NCI-H187 treated with DMSO at 0.1 percent for 48 hours (cell line): ENCODE measurements around the gene DAG1.

Experiments used
- DNase-seq: peaks from one replicate; lab custom pipeline; 2025; lab: John Stamatoyannopoulos, UW

DAG1 gene

DNA sequence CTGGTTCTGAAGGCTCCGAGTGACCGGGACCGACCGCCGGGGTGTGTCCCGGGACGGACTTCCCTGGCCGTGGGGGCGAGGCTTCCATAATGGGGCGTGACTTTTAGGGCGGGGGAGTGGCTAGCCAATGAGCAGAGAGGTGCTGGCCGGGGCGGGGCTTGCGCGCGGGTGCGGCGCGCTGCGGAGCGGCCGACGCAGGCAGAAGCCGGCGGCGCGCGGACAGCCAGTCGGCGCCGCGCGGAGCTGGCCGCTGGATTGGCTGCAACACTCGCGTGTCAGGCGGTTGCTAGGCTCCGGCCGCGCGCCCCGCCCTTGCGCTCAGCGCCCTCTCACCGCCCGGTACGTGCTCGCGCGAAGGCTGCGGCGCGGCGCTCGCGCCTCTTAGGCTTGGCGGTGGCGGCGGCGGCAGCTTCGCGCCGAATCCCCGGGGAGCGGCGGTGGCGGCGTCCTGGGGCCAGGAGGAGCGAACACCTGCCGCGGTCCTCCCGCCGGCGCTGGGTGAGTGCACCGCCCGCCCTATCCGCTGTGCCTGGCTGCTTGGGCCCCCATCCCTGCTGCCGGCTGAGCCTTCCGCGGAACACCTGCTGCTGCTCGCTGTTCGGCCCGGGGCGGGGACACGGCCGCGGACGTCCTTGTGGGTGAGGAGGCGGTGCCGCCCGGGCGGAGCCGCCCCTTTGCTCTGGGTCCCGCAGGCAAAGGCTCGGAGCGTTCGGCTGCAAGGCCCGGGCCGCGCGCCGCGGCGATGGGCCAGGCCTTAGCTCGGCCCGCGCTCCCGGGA is at the start of gene DAG1:
Gene DAG1, plus strand, starts transcription at position 332 of the 778 bp plus-strand sequence. CDS start 40,268 bp downstream, outside the sequence.
- DNase-seq, result peak; percentile 43

DNA sequence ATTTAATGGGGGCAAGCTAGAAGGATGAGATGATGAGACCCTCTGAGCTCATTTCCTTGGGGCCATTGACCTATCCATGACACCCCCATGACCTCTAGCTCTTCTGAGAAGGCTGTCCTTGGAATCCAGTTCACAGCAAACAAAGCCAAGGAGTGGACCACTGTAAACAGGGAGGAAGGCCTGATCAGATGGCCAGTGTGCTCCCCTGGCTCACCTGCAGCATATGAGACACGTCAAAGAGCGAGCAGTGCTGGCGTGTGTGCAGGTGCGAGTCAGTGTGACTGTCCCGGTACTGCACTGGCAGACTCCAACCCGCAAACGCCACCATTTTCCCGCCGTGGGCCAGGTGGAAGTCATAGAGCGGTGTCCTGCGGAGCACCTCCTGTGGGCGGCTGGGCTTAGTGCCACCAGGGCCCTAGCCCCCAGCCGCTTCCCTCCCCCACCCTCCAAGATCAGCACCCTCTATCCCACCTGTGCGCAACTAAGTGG is 48.1 kb upstream of the DAG1 start:
- DNase-seq, result no peak

- DNase-seq, result no peak
Observed at GRCh38 chr3:49422379-49423248, 47.5 kb upstream of the DAG1 start, which contains the start of gene AMT. TSS of gene AMT (minus strand) at chr3:49422473. CDS start at chr3:49422450, 23 bp downstream.

- no peak for DNase-seq
Observed at GRCh38 chr3:49424816-49425215, 45.3 kb upstream of the DAG1 start.

DNA sequence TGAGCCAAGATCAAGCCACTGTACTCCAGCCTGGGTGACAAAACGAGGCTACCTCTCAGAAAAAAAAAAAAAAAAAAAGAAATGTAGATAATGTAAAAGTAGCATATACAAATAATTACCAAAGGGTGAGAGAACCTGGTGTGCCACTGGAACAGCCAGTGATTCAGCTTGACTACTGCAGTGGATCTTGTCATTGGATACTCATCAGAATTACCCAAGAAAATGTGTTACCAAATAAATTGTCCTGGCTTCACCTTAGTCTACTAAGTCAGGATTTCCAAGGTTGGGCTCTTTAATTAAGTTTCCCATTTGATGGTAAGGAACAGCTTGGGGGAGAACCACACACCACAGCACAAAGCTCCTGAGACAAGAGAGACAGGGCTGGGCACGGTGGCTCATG is 42.5 kb upstream of the DAG1 start:
- no peak for DNase-seq

- no peak for DNase-seq
Observed at GRCh38 chr3:49428752-49429080, 41.4 kb upstream of the DAG1 start.

DNA sequence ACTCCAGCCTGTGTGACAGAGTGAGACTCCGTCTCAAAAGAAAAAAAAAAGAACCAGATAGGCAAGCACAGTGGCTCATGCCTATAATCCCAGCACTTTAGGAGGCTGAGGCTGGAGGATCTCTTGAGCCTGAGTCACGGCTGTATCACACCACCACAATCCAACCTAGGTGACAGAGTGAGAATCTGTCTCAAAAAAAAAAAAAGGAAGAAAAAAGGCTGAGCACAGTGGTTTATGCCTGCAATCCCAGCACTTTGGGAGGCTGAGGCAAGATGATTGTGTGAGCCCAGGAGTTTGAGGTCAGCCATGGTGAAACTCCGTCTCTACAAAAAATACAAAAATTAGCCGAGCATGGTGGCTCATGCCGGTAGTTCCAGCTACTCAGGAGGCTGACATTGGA is 35.3 kb upstream of the DAG1 start:
- DNase-seq, result no peak

- no peak for DNase-seq
Observed at GRCh38 chr3:49445391-49445790, 24.7 kb upstream of the DAG1 start.

DNA sequence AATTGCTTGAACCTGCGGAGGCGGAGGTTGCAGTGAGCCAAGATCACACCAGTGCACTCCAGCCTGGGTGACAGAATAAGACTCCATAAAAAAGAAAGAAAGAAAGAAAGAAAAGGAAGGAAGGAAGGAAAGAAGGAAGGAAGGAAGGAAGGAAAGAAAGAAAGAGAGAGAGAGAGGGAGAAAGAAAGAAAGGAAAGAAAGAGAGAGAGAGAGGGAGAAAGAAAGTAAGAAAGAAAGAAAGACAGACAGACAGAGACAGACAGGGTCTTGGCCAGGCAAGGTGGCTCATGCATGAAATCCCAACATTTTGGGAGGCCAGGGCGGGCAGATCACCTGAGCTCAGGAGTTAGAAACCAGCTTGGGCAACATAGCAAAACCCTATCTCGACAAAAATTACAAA is 16.4 kb upstream of the DAG1 start:
- no peak for DNase-seq

GRCh38 chr3:49454458-49454857 is 15.6 kb upstream of the DAG1 start:
- DNase-seq, result no peak

DNA sequence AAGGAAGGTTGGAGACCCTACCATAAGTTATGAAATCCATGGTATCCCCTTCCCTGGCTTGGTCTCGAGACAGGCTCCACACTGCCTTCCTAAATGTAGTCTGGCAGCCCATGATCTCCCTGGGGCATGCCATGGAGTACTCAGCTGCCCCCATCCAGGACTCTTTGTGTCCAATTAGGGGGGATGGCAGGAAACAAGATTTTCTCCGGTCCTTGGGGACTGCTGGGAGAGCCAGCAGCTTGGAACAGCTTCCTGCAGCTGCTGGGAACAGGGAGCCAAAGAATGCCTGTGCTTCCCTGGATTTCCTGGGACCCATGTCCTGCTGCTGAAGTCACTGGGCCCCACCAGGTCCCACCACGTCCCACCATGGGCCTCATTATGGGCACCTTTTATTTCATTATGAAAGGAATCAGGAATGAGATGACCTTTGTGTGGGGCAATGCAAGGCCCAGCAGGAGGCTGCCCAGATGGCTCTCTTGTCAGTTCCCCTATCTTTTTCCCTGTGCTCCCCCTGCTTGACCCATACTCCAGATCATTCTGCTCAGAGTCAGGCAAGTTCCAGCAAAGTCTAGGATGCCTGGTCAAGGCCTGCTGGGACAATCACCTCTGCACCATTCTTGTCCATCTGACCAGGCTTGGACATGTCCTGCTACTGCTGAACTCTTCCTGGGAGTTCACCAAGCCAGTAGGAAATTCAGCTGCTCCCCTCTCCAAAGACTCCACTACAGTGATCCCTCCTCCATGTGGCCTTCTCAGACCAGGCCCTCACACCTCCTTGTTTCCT is 15.0 kb upstream of the DAG1 start:
- DNase-seq, result no peak

GRCh38 chr3:49456466-49456865 is 13.6 kb upstream of the DAG1 start:
- no peak for DNase-seq

- no peak for DNase-seq
Observed at GRCh38 chr3:49460188-49460890, 9.7 kb upstream of the DAG1 start.

GRCh38 chr3:49460956-49461355 is 9.1 kb upstream of the DAG1 start:
- no peak for DNase-seq

GRCh38 chr3:49461443-49462171 is 8.5 kb upstream of the DAG1 start:
- no peak for DNase-seq

- no peak for DNase-seq
Observed at GRCh38 chr3:49462222-49462621, 7.8 kb upstream of the DAG1 start.

DNA sequence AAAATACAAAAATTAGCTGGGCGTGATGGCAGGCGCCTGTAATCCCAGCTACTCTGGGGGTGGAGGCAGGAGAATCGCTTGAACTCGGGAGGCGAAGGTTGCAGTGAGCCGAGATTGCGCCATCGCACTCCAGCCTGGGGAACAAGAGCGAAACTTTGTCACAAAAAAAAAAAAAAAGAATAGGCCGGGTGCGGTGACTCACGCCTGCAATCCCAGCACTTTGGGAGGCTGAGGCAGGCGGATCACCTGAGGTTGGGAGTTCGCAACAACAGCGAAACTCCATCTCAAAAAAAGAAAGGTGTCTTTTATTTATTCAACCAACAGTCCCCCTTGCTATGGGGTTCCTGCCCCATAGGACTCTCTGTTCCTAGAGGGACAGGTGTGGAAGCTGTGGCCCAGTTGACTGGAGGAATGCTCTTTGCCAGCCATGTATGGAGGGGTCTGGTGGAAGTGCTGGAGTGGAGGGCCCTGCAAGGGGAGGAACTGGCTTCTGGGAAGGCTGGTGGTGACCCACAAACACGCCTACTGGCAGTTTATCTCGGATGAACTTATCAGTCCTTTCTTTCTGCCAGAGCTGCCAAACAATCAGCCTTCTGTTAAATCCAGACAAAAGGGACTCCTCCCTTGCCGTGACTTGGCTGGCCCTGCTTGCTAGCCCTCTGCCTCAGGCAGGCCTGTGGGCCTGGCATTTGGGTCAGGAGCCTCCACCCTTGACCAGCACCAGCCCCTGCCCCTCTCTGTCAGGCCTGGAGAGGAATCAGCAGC is 4.6 kb upstream of the DAG1 start:
- DNase-seq, result no peak

GRCh38 chr3:49466085-49466484 is 4.0 kb upstream of the DAG1 start:
- DNase-seq, result no peak

GRCh38 chr3:49469037-49469935 is 781 bp upstream of the DAG1 start:
- DNase-seq, result no peak
